Hematopoietic multipotent progenitor cell (in vitro differentiated cells): ENCODE measurements around the gene JMY. TPM values are rescaled to one million over a fixed set of nuclear protein-coding genes. Genes with fewer than 3 reads are reported as not detected.

Experiments
- DNase-seq, 3 donors: peaks; one replicate each; pipeline ENCODE4 v3.0.0-alpha.2; 2011 to 2015; ENCODE audit warnings: low read depth in 2 of 3, low spot score in 2 of 3
- small RNA-seq: library from RNA; depleted of rRNA; stranded (forward); fragments of <200 nt; gene quantifications from one replicate; pipeline ENCODE3, GENCODE V24; 2012
- total RNA-seq: library from RNA; depleted of rRNA; stranded (reverse); fragments of >200 nt; gene quantifications from one replicate; pipeline ENCODE4 v1.2.3, GENCODE V29; 2012

Gene JMY
- total RNA-seq, 1 donor, result 11.6 TPM

DNA sequence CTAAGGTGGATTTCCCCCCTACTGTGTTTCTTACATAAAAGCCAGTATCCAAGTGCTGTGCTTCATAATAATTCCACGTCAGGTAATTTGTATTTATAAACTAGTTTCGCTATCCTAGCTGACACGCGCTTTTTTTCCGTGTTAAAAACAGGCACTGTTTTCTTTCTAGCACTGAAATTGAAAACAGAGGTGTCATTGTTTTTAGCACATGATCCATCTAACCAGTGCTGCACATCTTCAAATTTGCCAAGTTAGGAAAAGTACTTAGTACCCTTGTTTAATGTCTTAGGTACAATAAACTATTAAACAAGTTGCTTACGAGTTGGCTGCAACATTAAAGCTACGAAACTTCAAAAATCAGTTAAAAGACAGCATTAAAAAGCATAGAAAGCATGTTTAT lies 49.9 kb downstream of the JMY start:
- DNase-seq, result no peak

DNA sequence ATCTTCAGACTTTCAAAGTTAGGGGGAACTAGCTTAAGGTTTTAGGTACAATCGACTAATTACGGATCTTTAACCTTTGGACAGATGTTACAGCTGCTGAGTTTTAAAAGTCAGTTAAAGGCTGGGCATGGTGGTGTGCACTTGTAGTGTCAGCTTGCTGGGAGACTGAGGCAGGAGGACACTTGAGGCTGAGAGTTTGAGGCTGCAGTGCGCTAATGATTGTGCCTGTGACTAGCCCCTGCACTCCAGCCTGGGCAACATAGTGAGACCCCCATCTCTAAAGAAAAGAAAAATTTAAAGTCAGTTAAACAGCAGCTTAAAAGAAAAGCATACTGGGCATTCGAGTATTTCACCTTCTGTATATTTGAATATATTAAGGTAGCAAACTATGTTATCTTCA lies 51.4 kb downstream of the JMY start:
- DNase-seq, result no peak

DNA sequence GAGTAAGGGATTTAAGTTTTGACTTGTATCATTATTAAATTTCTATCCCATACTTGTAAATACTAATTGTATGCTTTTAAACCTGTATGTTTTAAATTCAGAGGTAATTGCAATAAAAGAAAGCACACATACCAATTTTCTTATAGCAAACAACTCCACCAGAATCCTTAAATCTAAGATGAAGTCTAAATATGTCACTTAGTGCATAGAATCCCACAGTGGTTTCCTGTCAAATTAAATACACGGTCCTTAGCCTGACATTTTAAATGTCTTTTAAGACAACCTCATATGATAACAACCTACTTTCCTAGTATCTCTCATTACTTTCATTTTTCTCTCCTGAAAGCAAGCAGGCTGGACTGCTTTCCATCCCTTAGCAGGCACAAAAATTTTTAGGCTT lies 52.0 kb downstream of the JMY start:
- DNase-seq, result no peak

DNA sequence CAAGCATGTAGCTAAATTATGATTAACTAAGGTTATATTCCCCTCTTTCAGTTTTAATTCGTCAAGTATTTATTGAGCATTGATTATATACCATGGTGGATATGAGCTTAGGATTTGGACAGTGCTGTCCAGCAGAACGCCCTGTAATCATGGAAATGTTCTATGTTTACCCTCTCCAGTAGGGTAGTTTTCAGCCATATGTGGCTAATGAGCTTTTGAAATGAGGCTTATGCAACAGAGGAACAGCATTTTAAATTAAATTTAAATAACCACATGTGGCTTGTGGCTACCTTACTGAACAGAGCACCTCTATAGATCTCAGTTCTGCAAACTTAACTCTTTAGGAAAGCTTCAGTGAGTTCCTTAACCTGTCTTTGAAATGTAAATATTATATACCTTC lies 59.1 kb downstream of the JMY start:
- no peak for DNase-seq

DNA sequence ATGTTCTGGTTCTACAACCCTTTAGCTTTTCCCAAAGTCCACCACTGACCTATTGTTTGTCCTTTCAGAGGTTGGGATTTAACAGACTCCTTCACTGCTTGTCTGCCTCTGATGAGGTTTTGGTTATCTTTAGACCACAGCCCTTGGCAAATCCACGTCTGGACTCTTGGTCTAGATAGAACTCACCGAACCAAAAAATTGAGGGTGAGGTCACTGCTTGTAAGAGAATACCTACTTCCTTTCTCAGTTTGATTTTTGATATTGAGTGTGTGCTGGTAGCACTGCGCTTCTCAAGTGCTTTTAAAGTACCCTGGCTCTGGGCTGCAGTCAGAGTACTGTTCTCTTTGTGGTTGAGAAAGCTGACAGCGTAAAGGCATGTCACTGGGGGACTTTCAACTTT lies 61.7 kb downstream of the JMY start:
- no peak for DNase-seq

DNA sequence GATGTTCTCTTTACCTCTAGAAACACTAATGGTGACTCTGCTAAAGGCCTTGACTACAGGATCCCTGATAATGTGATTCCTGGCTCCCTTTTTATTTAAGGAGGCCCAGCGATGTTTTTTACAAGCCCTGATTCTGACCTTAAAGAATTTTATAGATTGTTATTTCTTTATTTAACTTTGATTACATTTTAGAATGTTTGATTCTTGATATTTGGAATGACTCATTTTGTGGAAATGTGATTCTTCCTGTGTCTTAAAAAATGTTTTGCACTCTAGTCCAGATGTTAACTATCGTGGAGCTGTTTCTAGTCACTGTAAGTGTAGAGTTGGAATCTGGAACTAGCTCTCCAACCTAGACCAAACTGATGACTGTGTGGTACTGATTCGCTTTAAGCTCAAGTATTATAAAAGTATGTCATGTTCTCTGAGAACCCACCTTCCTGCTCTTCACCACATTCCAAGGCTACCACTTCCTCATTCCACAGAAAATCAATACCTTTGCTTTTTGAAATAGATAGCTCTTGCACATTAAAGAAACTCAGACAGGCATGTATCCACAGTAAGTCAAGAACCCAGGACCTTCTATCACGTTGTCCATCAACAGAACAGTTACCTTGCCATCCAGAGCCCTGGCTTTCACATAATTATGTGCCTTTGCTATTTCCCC lies 65.2 kb downstream of the JMY start:
- no peak for DNase-seq

DNA sequence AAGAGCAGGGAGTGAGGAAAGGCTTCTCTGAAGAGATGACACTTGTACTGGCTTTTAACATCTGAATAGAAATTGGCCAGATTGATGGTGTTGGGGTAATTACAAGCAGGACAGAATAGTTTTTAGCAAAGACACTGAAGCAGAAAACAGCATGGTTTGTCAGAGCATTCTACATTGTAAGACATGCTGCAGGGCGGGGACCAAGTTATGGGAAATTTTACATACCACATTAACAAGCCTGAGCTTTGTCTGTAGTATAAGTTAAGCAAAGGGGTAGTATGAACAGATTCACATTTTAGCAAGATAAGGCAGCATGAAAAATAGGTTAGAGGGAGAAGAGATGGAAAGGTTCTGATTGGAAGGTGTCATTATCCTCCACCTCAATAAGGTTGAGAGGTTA lies 66.5 kb downstream of the JMY start:
- DNase-seq, result no peak

DNA sequence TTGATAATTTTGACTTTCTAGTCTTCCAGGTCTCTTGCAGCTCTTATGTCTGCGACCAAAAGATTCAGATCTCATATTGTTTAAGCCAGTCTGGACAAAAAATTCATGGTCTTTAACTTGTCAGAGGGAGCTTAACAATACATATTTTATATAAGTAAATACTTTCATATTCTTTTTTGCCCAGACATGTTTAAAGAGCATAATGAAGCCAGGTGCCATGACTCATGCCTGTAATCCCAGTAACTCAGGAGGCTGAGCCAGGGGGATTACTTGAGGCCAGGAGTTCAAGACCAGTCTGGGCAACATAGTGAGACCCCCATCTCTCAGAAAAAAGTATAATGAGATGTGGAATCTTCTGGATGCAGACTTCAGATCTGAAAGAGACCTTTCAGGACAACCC lies 69.8 kb downstream of the JMY start:
- DNase-seq, result no peak

DNA sequence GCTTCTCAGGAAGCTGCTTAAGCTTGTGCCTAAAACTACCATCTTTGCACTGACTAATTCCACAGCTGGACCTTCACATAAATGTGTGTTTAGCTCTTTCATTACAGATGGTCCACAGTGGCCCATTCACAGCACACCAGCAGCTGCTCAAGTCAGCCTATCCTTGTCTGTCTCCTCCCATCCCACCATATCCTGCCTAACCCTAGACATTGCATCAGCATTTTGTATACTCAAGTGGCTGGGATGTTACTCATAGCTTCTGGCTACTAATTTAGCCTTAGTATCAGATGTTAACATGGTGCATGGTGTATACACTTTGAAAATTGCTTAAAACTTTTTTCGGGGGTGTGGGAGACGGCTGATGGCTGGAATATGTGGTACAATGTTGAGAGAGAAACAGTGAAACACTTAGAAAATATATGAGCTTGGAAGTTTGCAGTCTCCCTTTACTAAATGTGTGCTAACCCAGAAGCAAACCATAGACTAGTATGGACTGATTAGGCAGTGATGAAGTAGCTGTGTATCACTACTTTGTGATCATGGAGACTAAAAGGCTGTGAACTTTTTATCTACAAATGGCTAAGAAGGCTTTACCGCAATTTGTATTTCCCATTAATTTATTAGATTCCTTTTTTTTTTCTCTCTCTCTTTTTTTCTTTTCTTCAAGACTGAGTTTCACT lies 83.1 kb downstream of the JMY start:
- no peak for DNase-seq

DNA sequence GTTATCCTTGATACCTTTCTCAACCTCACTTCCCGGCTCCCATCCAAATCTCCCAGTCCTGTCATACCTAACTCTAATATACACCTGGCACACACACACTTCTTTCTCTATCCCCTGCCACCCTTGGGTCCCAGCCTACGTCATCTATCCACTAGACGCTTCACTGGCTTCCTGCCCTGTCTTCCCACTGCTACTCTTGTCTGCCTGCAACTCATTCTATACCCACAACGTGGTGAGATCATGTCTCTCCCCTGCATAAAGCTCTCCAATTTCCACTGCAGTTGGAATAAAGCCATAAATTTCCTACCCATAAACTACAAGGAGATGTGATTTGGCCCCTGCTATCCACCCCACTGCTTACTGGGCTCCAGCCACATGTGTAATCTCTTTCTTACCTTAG lies 93.5 kb downstream of the JMY start:
- DNase-seq, result no peak

DNA sequence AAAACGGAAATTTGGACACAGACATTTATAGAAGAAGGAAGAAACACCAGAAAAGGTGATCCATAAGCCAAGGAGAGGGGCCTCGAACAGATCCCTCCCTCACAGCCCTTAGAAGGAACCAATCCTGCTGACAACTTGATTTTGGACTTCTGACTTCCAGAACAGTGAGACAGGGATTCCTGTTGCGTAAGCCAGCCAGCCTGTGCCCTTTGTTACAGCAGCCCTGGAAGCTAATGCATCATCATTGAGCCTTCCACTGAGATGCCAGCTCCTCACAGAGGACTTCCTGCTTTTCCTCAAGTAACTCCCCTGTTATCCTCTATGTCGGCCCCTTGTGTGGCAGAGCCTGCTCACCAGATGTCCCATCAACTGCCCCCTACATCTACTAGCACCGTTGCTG lies 94.1 kb downstream of the JMY start:
- no peak for DNase-seq

DNA sequence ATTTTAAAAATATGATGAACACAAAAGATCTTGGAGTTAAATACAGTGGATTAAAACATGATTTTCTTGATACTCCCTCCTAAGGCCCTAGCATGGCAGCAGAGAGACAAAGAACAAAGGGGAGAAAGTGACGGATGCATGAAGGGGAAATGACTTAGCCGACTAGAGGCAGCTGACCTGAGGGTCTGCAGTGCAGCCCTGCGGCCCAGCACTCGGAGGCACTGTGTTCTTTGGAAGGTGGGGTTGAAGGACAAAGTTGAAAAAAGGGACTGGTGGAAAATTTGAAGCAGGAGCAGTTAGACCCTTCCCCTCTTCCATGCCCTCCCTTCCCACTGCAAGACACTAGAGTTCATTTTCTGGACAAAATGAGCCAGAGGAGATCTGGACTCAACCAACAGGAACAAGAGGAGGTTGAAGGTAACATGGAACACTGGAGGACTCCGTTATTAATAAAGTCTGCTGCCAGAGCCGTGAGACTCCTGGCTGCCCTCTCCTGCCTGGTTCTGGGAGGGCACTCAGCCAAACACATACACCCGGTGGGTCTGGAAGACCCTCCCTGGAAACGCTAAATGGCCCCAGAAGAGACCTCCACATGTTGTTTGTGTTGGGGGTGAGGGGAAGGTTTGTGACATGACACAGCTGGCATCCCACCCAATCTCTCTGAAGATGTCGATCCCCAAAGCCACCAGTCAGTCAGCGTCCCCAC lies 98.1 kb downstream of the JMY start:
- DNase-seq, result no peak

DNA sequence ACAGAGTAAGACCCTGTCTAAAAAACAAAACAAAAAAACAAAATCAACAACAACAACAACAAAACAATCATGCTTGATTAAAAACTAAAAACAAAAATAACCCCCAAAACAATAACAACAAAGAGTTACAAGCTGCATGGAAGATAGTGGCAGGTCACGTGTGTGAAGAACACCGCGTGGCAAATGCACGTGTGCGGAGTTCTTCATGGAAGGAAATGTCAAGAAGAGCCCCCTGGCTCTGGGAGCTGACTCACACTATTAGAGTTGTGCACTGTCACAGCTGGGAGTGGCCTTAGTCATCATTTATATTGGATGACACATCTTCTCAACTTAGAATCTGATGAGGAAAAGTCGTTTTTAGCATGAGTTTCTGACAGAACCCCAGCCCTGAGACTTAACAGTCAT lies 110.5 kb downstream of the JMY start:
- no peak for DNase-seq

DNA sequence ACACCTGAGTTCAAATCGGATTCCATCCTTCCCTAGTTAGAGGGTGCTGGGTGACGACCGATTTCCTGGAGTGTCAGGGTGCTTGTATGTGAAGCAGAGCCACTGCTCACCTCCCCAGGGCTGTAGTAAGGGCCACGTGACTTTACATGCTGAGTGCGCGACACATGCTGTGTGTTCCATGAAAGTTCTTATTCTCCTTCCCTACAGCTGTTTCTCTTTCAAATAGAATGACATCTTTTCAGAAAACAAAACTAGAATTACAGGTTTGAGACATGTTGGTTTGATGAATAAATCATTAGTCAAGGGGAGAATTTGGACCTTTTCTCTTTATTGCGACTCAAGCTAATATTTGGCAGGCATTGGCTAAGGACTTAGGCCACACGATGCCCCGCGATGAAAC lies 113.1 kb downstream of the JMY start:
- no peak for DNase-seq

DNA sequence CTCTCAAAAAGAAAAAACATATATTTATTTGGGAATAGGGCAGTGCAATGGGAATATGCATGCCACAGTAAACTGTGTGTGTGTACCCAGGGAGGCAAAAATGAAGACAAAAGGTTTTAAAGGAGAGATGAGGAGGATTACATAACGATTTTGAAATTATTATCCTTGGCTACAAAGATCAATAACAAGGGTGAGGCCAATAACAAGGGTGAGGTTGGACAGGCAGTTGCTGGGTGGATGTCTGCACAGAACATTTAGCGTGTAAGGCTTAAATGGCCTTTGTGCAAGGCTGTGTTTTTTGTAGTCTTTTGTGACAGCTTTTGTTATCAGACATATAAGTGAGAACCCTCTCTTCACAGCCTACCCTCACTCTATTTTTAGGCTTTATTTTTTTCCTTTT lies 114.0 kb downstream of the JMY start:
- DNase-seq, result no peak

DNA sequence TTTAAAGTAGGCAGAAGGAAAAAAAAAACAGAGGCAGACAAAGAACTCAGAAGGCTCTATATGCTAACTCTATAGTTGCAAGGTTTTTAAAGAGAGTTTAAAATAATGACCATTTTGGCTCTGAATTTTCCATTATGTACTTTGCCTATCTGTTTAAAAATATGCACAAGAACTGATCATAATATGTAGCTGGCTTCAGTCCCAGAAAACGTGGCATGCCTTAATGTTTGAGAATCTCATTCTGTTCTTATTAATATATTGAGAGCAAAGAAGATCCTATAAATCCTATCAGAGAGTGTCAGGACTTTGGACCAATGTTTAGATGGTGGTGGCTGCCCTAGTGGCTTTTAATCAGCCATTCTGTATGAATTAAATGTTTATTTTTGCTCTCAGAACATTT lies 121.5 kb downstream of the JMY start:
- no peak for DNase-seq

Small RNA genes lying within 50 kb of the gene (small RNA-seq; reads per million reads assigned to genes)
- not detected for gene AC016559.1
- gene RF00425, result not detected

Other genes starting within 250 kb of the JMY start
- gene DMGDH, start 166.5 kb upstream of the JMY start, total RNA-seq, result 1.3 TPM
- gene BHMT2, start 166.4 kb upstream of the JMY start, total RNA-seq, result 0.27 TPM
- not detected for gene BHMT, start 124.3 kb upstream of the JMY start, total RNA-seq